ENCODE measurements around the gene CAMSAP3. TPM values are rescaled to one million over a fixed set of nuclear protein-coding genes. Genes with fewer than 3 reads are reported as not detected.

CAMSAP3 gene
- total RNA-seq, 6 experiments from 2014 or later = 21.8 to 31.9 (median 23.4) TPM

GRCh38 chr19:7611541-7612279 lies 16.0 kb downstream of the CAMSAP3 start:
- Histone ChIP-seq H3K4me1 (no peaks in the 10 kb centered on the region), H3K27me3 (no peaks in the 10 kb centered on the region), H3K9me3 (no peaks in the 10 kb centered on the region), H3K27ac (no peak overlapping the region), H3K4me3 (no peak overlapping the region), H3K36me3 (peaks cover 0 to 43% (median 11%) of the 10 kb centered on the region in 4 donors)
- intact Hi-C loops (cut with DNase I) = no loop called here
- no peak for TF ChIP-seq POLR2A (IDR thresholded peaks at IDR 0.05)
- TF ChIP-seq CTCF (IDR thresholded peaks at IDR 0.05) = no peak
- WGBS (ENCODE audit: insufficient coverage, low coverage, low lambda C conversion rate, missing lambda C conversion rate) = no CpG with 5 or more reads among the region's 41 CpGs
- ATAC-seq (peak in 1 of 4 donors; percentile 3), DNase-seq (peak in 2 of 3 donors; percentile 16 to 45)

- no peak for ATAC-seq
- 89% methylated on average over 12 of the region's 81 CpGs for WGBS (ENCODE audit: insufficient coverage, low coverage, low lambda C conversion rate, missing lambda C conversion rate)
- TF ChIP-seq CTCF (IDR thresholded peaks at IDR 0.05) (no peak), POLR2A (IDR thresholded peaks at IDR 0.05) (no peak)
- Histone ChIP-seq H3K27ac (no peak overlapping the region), H3K36me3 (peaks cover 0 to 43% (median 11%) of the 10 kb centered on the region in 4 donors), H3K27me3 (no peaks in the 10 kb centered on the region), H3K4me3 (no peak overlapping the region), H3K4me1 (peaks cover 0 to 2% (median 1%) of the 10 kb centered on the region in 4 donors), H3K9me3 (no peaks in the 10 kb centered on the region)
- intact Hi-C loops (cut with DNase I) = no loop called here
- DNase-seq = peak in 1 of 3 donors; percentile 40
Measured at GRCh38 chr19:7612282-7613274, 16.9 kb downstream of the CAMSAP3 start.

GRCh38 chr19:7614859-7615741 lies 19.4 kb downstream of the CAMSAP3 start:
- ATAC-seq = no peak
- no peak overlapping the region for H3K4me3 ChIP-seq
- no peak for DNase-seq
- no peaks in the 10 kb centered on the region for H3K9me3 ChIP-seq
- H3K36me3 ChIP-seq = peaks cover 0 to 35% (median 11%) of the 10 kb centered on the region in 4 donors
- H3K4me1 ChIP-seq = peaks cover 0 to 26% (median 12%) of the 10 kb centered on the region in 4 donors
- H3K27ac ChIP-seq = no peak overlapping the region
- H3K27me3 ChIP-seq = no peaks in the 10 kb centered on the region
- TF ChIP-seq POLR2A (IDR thresholded peaks at IDR 0.05) = no peak
- TF ChIP-seq CTCF (IDR thresholded peaks at IDR 0.05) = no peak
- WGBS (ENCODE audit: insufficient coverage, low coverage, low lambda C conversion rate, missing lambda C conversion rate) = 93% methylated on average over 3 of the region's 59 CpGs
- intact Hi-C loops (cut with DNase I) = no loop called here

- H3K36me3 ChIP-seq = peaks cover 0 to 38% (median 13%) of the 10 kb centered on the region in 4 donors
- TF ChIP-seq POLR2A (IDR thresholded peaks at IDR 0.05) = no peak
- no peak for TF ChIP-seq CTCF (IDR thresholded peaks at IDR 0.05)
- H3K9me3 ChIP-seq = no peaks in the 10 kb centered on the region
- H3K27me3 ChIP-seq = no peaks in the 10 kb centered on the region
- 78% methylated on average over 6 of the region's 12 CpGs for WGBS (ENCODE audit: insufficient coverage, low coverage, low lambda C conversion rate, missing lambda C conversion rate)
- H3K4me3 ChIP-seq = no peak overlapping the region
- H3K27ac ChIP-seq = no peak overlapping the region
- no peak for DNase-seq
- intact Hi-C loops (cut with DNase I) = no loop called here
- no peak for ATAC-seq
- H3K4me1 ChIP-seq = peaks cover 0 to 29% (median 14%) of the 10 kb centered on the region in 4 donors
Measured at GRCh38 chr19:7617172-7617571, 21.5 kb downstream of the CAMSAP3 start.
